K562 (cell line): Measurements from ENCODE around the gene FNDC11. TPM values are rescaled to one million over a fixed set of nuclear protein-coding genes. Genes with fewer than 3 reads are reported as not detected.

Source experiments
- CTCF ChIP-seq, 3 experiments: IDR thresholded peaks in 2 of 3; conservative IDR thresholded peaks in 1 of 3; 2 replicates each; pipeline ENCODE4 v1.5.1; 2011 to 2012; ENCODE audit warnings: low read length in 3 of 3, mild to moderate bottlenecking in 3 of 3, control low read depth in 2 of 3, improper control_type of control experiment in 1 of 3, inconsistent platforms in 1 of 3, low read depth in 1 of 3, mixed read lengths in 1 of 3, moderate library complexity in 1 of 3; ENCODE audit not compliant: insufficient read depth in 2 of 3
- CTCFL ChIP-seq: IDR thresholded peaks from 2 replicates; pipeline ENCODE4 v1.6.1; 2011; ENCODE audit warnings: borderline replicate concordance, low read depth, mild to moderate bottlenecking, moderate library complexity, low read length; ENCODE audit not compliant: insufficient read depth, poor library complexity, severe bottlenecking
- MNT ChIP-seq, 2 experiments: fragments of 450-650 bp; conservative IDR thresholded peaks; 2 replicates each; pipeline ENCODE4 v1.6.1; 2017; ENCODE audit warnings: mild to moderate bottlenecking in 2 of 2, moderate library complexity in 2 of 2
- polyA plus RNA-seq, 8 experiments: library from polyadenylated mRNA; depleted of rRNA in 4 of 8; stranded (reverse) in 5 of 8; unstranded in 3 of 8; fragments of >200 nt; fragmentation: Nextera tagmentation in 2 of 8; fragmentation: Illumina TruSeq in 1 of 8; extraction: Ambion mirVana in 2 of 8; extraction: Trizol in 1 of 8; gene quantifications; 2 replicates each; pipeline versions ENCODE4 v1.2.1 to v1.2.3, GENCODE V29; 2011 to 2014; ENCODE audit warnings: inconsistent platforms in 1 of 8, missing spikeins in 1 of 8
- total RNA-seq, 7 experiments: library from RNA; depleted of rRNA in 6 of 7; stranded (reverse); fragments of >200 nt in 6 of 7; fragmentation: Illumina TruSeq in 2 of 7; extraction: Trizol in 2 of 7; gene quantifications; 2 replicates each; pipeline versions ENCODE4 v1.2.1 to v1.2.3, GENCODE V29; 2011 to 2021; ENCODE audit warnings: low replicate concordance in 1 of 7

Gene FNDC11
- total and polyA plus RNA-seq, 9 of the 15 experiments (the other 6 are each of a cell fraction or from before 2014, with no cell fraction given) = 0.08 to 2.3 (median 0.64) TPM; not detected in 2

- 0 out of 4 replicates have a peak, but pooled peaks of 1 of the 2 experiments have one; percentile 10 for TF ChIP-seq MNT (conservative IDR thresholded peaks at IDR 0.05)
- peak; percentile 76 for TF ChIP-seq CTCFL
- peak in 2 of 3 experiments; percentile 22 to 41; a peak in 3 of 6 replicates for TF ChIP-seq CTCF (IDR thresholded peaks at IDR 0.05 in 2 of 3, conservative IDR thresholded peaks at IDR 0.05 in 1 of 3; ENCODE audit: insufficient read depth in 2 of 3, low read depth in 1 of 3, low read length in 3 of 3)
These were observed 15.5 kb upstream of the FNDC11 start (continued) for GRCh38 chr20:63538204-63539091.
